ENCODE data around the gene NUDT17. TPM values are rescaled to one million over a fixed set of nuclear protein-coding genes. Genes with fewer than 3 reads are reported as not detected.

NUDT17 gene
- total and polyA plus RNA-seq, 9 of the 15 experiments (the other 6 are each of a cell fraction or from before 2014, with no cell fraction given): 2.1 to 10.0 (median 6.1) TPM

- TF ChIP-seq KLF10 (CRISPR knock-in tag; IDR thresholded peaks at IDR 0.05): 0 out of 2 replicates have a peak, but pooled peaks have one; percentile 53
- TF ChIP-seq RFX5 (IDR thresholded peaks at IDR 0.05; ENCODE audit: low read depth, low read length): no peak
- TF ChIP-seq E2F1 (CRISPR knock-in tag; IDR thresholded peaks at IDR 0.05): no peak
- no peak for TF ChIP-seq SMARCA4 (IDR thresholded peaks at IDR 0.05)
- TF ChIP-seq SOX6 (IDR thresholded peaks at IDR 0.05): 0 out of 2 replicates have a peak, but pooled peaks have one; percentile 18
- no peak for TF ChIP-seq E4F1 (CRISPR knock-in tag; IDR thresholded peaks at IDR 0.05; ENCODE audit: borderline replicate concordance)
- 0 out of 2 replicates have a peak, but pooled peaks have one; percentile 17 for TF ChIP-seq CREB5 (CRISPR knock-in tag; IDR thresholded peaks at IDR 0.05)
- TF ChIP-seq SUPT5H (IDR thresholded peaks at IDR 0.05): peak; percentile 65
- peak; percentile 75 for TF ChIP-seq ZBTB17 (CRISPR knock-in tag; IDR thresholded peaks at IDR 0.05)
- TF ChIP-seq AFF1 (IDR thresholded peaks at IDR 0.05; ENCODE audit: low read depth in 1 of 2, partially characterized antibody in 2 of 2): no peak
- no peak for TF ChIP-seq SRSF7 (optimal IDR thresholded peaks at IDR 0.05; ENCODE audit: low read depth, low read length)
- TF ChIP-seq HMBOX1 (IDR thresholded peaks at IDR 0.05): no peak
Observed at GRCh38 chr1:145845514-145846161, at the start of gene NUDT17 (continued).
